Activated naive CD8-positive, alpha-beta T cell treated with anti-CD3 and anti-CD28 coated beads, Interleukin-2, amount 50 U/mL, for 24 hours (primary cell): ENCODE results near the gene C10orf71.

Experiments used
- ATAC-seq: fragments of 150-1000 bp; cut with Tn5 transposase; one replicate; pipeline ENCODE4 v1.10.0; 2021
- DNase-seq: peaks from one replicate; pipeline ENCODE4 v3.0.0; 2021
- H3K27ac Mint-ChIP-seq: one replicate; pipeline ENCODE4 v1.8.0; 2021; ENCODE audit warnings: mild to moderate bottlenecking, mixed read lengths
- H3K27me3 Mint-ChIP-seq: one replicate; pipeline ENCODE4 v1.8.0; 2021; ENCODE audit warnings: mixed read lengths
- H3K36me3 Mint-ChIP-seq: one replicate; pipeline ENCODE4 v1.8.0; 2021; ENCODE audit warnings: low read depth, mixed read lengths
- H3K4me1 Mint-ChIP-seq: one replicate; pipeline ENCODE4 v1.8.0; 2021; ENCODE audit warnings: mixed read lengths
- H3K4me3 Mint-ChIP-seq: one replicate; pipeline ENCODE4 v1.8.0; 2021; ENCODE audit warnings: mild to moderate bottlenecking, moderate library complexity, mixed read lengths
- H3K9me3 Mint-ChIP-seq: one replicate; pipeline ENCODE4 v1.8.0; 2021; ENCODE audit warnings: mixed read lengths

The C10orf71 gene

DNA sequence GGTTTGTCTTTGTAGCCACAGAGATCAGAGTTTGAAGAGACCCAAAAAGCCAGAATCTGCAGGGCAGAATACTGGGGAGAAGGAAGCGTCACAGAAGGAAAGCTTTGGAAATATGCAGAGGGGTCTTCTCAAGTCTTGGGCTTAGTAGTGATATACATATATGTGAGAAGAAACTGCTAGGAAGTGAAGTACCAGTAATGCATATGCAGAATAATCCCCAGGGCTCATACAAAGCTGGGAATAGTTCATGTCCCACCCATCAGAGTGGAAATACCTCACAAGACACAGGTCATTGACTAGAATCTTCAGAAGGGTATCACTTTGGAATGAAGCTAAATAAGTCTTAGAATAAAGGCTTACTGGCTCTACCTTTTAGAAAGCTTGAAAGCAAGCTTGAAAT is 39.6 kb downstream of the C10orf71 start:
- H3K9me3 Mint-ChIP-seq, result peaks cover 23% of the 10 kb centered on the region
- ATAC-seq, result no peak
- DNase-seq, result no peak
- no peak overlapping the region for H3K27ac Mint-ChIP-seq
- peaks cover 2% of the 10 kb centered on the region for H3K27me3 Mint-ChIP-seq
- peaks cover 6% of the 10 kb centered on the region for H3K36me3 Mint-ChIP-seq
- H3K4me3 Mint-ChIP-seq, result no peak overlapping the region
- peaks cover 13% of the 10 kb centered on the region for H3K4me1 Mint-ChIP-seq

DNA sequence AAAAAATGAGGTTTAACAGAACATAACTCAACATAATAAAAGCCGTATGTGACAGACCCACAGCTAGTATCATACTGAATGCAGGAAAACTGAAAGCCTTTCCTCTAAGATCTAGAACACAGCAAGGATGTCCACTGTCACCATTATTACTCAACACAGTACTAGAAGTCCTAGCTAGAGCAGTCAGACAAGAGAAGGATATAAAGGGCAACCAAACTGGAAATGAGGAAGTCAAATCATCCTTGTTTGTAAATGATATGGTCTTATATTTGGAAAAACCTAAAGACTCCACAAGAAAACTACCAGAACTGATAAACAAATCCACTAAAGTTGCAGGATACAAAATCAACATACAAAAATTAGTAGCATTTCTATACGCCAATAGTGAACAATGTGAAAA is 45.9 kb downstream of the C10orf71 start:
- H3K36me3 Mint-ChIP-seq, result no peaks in the 10 kb centered on the region
- DNase-seq (no peak), ATAC-seq (no peak)
- H3K4me3 Mint-ChIP-seq, result no peak overlapping the region
- H3K27me3 Mint-ChIP-seq, result peaks cover 9% of the 10 kb centered on the region
- H3K9me3 Mint-ChIP-seq, result no peaks in the 10 kb centered on the region
- no peaks in the 10 kb centered on the region for H3K4me1 Mint-ChIP-seq
- no peak overlapping the region for H3K27ac Mint-ChIP-seq

DNA sequence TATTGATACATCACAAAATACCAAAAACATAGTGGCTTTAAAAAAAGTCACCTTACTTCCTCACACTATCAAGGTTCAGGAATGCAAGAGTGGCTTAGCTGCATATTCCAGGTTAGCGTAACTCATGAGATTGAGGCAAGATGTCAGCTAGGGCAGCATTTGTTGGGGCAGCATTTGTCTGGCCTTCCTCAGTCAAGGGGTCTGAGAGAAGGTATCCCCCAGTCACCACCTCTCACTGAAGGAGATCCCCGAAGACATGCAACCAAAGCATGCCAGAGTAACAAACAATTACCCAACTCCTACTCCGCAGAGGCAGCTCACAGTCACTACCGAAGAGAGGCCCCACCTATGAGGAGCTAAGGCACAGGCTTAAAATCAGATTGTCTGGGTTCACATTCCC is 48.4 kb downstream of the C10orf71 start:
- DNase-seq, result no peak
- H3K9me3 Mint-ChIP-seq, result no peaks in the 10 kb centered on the region
- no peak for ATAC-seq
- peaks cover 7% of the 10 kb centered on the region for H3K27me3 Mint-ChIP-seq
- H3K27ac Mint-ChIP-seq, result no peak overlapping the region
- no peaks in the 10 kb centered on the region for H3K36me3 Mint-ChIP-seq
- no peaks in the 10 kb centered on the region for H3K4me1 Mint-ChIP-seq
- no peak overlapping the region for H3K4me3 Mint-ChIP-seq

DNA sequence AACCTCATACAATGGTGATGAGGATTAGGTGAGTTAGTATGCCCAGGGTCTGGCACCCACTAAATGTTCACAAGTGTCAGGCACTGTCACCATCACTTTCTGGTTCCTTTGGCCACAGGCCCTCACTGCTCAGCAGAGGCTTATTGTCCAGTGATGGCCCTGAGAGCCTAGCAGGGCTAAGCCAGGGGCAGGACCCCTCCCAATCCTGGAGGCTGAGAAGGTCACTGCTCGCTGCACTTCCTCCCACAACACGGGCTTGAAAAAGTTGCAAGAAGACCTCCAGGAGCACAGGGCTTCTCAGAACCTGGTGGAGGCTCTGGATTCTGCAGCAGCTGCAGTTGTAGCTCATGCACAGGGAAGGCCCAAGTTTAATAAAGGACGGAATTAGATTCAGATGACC is 48.9 kb downstream of the C10orf71 start:
- H3K36me3 Mint-ChIP-seq, result no peaks in the 10 kb centered on the region
- ATAC-seq (no peak), DNase-seq (no peak)
- no peaks in the 10 kb centered on the region for H3K4me1 Mint-ChIP-seq
- H3K4me3 Mint-ChIP-seq, result no peak overlapping the region
- H3K27ac Mint-ChIP-seq, result no peak overlapping the region
- H3K9me3 Mint-ChIP-seq, result no peaks in the 10 kb centered on the region
- peaks cover 7% of the 10 kb centered on the region for H3K27me3 Mint-ChIP-seq

- Mint-ChIP-seq H3K27me3 (peaks cover 7% of the 10 kb centered on the region), H3K27ac (no peak overlapping the region), H3K36me3 (no peaks in the 10 kb centered on the region), H3K4me3 (no peak overlapping the region), H3K9me3 (no peaks in the 10 kb centered on the region), H3K4me1 (no peaks in the 10 kb centered on the region)
- ATAC-seq (no peak), DNase-seq (no peak)
Measured at GRCh38 chr10:49348593-49348992, 49.6 kb downstream of the C10orf71 start.

- DNase-seq (no peak), ATAC-seq (no peak)
- Mint-ChIP-seq H3K4me3 (no peak overlapping the region), H3K9me3 (no peaks in the 10 kb centered on the region), H3K36me3 (no peaks in the 10 kb centered on the region), H3K27me3 (peaks cover 7% of the 10 kb centered on the region), H3K4me1 (no peaks in the 10 kb centered on the region), H3K27ac (no peak overlapping the region)
Measured at GRCh38 chr10:49349390-49349789, 50.4 kb downstream of the C10orf71 start.

DNA sequence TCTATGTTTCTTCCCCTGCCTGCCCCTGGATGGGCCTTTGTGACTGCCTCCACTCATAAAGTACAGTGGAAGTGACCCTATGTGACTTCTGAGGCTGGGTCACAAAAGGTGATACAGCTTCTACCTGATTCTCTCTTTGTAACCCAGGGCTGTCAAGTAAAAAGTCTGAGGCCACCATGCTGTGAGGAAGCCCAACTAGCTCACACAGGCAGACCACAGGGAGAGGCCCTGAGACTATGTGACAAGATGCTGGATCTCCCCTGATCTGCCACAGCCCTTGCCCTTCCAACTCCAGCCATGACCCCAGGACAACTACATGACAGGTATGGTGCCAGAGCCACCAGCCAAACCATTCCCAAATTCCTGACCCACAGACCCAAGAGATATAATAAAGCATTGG is 51.2 kb downstream of the C10orf71 start:
- DNase-seq (no peak), ATAC-seq (no peak)
- no peaks in the 10 kb centered on the region for H3K9me3 Mint-ChIP-seq
- H3K4me3 Mint-ChIP-seq, result no peak overlapping the region
- H3K36me3 Mint-ChIP-seq, result no peaks in the 10 kb centered on the region
- H3K27ac Mint-ChIP-seq, result no peak overlapping the region
- H3K27me3 Mint-ChIP-seq, result peaks cover 7% of the 10 kb centered on the region
- no peaks in the 10 kb centered on the region for H3K4me1 Mint-ChIP-seq

DNA sequence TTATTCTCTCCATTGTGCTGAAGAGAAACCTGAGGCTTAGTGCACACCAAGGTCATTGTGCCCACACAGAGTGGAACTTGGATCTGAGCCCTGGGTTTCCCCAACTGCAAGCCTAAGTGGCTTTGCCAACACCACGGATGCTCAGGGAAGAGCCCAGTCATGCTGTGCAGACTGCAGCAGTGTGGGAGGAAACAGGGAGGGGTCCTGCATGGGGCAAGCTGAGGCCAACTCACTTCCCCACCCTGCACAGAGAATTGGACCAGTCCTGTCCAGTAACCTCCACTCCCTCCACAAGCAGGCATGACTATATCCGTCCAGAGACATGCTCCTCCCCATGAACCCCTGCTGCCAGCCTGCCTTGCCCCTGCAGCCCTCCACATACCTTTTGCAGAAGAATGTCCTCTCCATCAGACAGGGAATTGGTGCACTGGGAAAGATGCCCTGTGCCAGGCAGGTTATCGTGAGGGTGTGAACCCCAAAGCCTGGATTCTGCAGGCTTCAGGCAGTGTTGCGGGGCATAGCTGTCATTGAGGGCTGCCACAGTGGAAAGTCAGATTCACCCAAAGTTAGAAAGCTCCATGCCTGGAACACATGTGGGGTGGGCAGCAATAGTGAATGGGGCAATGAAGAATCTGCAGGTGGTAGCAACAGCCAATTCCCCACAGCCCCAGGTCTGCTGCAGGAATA is 52.0 kb downstream of the C10orf71 start:
- no peak overlapping the region for H3K4me3 Mint-ChIP-seq
- H3K4me1 Mint-ChIP-seq, result no peaks in the 10 kb centered on the region
- H3K9me3 Mint-ChIP-seq, result no peaks in the 10 kb centered on the region
- H3K36me3 Mint-ChIP-seq, result no peaks in the 10 kb centered on the region
- no peak overlapping the region for H3K27ac Mint-ChIP-seq
- ATAC-seq (no peak), DNase-seq (no peak)
- H3K27me3 Mint-ChIP-seq, result peaks cover 4% of the 10 kb centered on the region

DNA sequence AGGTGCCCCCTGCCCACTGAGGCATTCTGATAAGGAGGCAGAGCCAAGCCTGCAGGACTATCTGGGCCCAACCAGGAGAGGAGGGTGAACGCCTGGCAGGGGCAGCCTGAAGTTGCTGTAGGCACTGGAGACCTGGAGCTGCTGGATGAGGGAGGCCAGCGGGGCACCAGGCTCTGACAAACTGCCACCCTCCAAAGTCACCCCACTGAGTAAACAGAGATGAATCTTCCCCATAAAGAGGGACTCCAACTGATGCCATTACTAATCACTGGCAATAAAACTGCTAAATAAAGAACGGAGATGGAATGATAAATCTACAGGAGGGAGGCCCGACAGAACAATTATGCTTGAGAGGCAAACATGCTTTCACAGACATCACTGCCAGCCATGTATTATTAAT is 52.7 kb downstream of the C10orf71 start:
- no peak overlapping the region for H3K27ac Mint-ChIP-seq

GRCh38 chr10:49352323-49352722 is 53.4 kb downstream of the C10orf71 start:
- Mint-ChIP-seq H3K36me3 (no peaks in the 10 kb centered on the region), H3K4me1 (peaks cover 5% of the 10 kb centered on the region), H3K4me3 (no peak overlapping the region), H3K27me3 (no peaks in the 10 kb centered on the region), H3K9me3 (no peaks in the 10 kb centered on the region), H3K27ac (no peak overlapping the region)
- ATAC-seq, result no peak
- no peak for DNase-seq

More for the DNA sequence above, 52.7 kb downstream of the C10orf71 start:
- peaks cover 3% of the 10 kb centered on the region for H3K27me3 Mint-ChIP-seq
- H3K36me3 Mint-ChIP-seq, result no peaks in the 10 kb centered on the region
- ATAC-seq (no peak), DNase-seq (no peak)
- no peaks in the 10 kb centered on the region for H3K9me3 Mint-ChIP-seq
- H3K4me1 Mint-ChIP-seq, result peaks cover 2% of the 10 kb centered on the region
- H3K4me3 Mint-ChIP-seq, result no peak overlapping the region

DNA sequence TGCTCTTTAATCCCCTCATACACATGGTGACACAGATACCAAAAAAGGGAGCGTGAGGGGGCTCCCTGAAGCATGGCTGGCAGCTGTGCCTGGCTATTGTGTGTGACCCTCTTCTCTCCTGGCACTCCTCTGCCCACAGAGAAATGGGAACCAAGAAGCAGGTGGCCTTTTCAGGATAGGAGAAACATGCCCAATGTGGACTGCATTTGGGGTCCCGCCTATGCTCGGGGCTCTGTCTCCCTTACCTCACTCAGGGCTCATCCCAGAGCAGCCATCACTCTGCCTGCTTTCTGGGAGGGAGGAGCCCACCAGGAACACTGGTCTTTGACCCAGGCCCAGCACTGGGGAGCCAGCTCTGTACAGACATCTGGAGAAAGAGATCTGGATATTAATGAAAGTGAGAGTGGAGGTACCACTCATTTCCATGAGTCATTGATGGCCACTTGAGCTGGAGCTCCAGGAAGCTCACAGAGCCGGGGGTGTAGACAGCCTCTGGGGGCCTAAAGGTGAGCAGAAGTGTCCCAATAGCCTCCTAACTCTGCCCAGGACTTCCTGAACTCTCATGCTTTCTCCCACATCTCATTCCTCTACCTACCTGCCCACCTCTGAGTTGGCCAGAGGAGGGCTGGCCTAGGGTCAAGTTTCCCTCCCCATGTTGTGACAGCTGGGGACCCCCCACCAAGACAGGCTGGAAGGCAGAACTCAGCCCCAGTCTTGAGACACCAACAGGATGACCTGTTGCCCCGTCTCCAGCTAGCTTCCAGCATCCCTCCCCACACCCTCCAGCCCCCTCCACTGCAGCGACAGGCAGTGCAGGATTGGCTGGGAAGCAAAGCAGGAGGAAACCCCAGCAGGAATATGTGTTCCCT is 54.3 kb downstream of the C10orf71 start:
- no peaks in the 10 kb centered on the region for H3K36me3 Mint-ChIP-seq
- DNase-seq, result no peak
- H3K27ac Mint-ChIP-seq, result no peak overlapping the region
- H3K4me1 Mint-ChIP-seq, result peaks cover 5% of the 10 kb centered on the region
- no peak for ATAC-seq
- no peaks in the 10 kb centered on the region for H3K27me3 Mint-ChIP-seq
- no peaks in the 10 kb centered on the region for H3K9me3 Mint-ChIP-seq
- H3K4me3 Mint-ChIP-seq, result no peak overlapping the region

DNA sequence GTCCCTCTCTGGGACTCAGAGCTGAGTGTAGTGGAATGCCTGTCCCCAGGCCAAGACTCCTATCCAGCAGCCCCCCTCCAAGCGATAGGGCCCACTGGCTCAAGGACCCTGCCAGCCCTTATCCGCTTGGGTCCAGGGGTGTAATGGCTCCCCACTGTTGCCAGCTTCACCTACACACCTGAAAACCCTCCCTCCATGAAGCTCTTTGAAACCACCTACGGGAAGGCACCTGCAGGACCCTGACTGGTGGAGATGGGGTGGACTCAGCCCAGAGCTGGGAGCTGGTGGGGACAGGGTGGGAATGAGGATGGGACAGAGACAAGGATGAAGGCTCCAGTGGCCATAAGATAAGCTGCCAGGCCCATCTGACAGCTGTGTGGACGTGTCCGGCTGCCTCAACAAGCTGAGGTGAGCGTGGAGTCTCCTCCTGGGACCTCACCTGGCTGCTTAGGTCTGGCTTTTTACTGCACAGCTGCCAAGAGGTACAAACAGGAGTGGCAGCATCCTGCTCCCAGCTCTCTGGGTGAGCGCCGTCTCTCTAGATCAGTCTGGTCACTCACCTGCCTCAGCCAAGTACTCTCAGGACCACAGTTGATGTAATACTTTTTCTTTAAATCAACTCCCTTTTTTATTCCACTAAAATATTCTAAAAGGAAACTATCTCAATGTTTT is 55.1 kb downstream of the C10orf71 start:
- no peaks in the 10 kb centered on the region for H3K9me3 Mint-ChIP-seq
- no peak overlapping the region for H3K27ac Mint-ChIP-seq
- ATAC-seq (no peak), DNase-seq (no peak)
- no peak overlapping the region for H3K4me3 Mint-ChIP-seq
- H3K27me3 Mint-ChIP-seq, result no peaks in the 10 kb centered on the region
- peaks cover 5% of the 10 kb centered on the region for H3K4me1 Mint-ChIP-seq
- no peaks in the 10 kb centered on the region for H3K36me3 Mint-ChIP-seq

DNA sequence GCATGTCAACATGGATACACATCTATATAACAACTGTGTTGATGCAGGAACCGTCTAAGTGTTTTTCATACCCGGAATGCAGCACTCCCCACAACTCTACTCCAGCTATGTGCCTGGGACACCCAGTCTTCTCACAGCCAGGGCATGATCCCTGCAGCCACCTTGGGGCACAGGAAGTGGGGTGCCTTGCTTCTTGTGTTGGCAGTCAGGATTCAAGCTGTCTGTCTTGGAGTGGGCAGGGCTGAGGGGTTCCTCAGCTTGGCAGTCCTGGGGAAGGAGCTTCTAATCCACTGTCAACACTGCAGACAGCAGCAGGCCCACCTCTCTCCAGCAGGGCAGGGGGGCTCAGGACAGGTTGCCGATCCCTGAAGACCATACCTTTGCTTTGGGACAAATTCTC is 55.6 kb downstream of the C10orf71 start:
- Mint-ChIP-seq H3K27ac (no peak overlapping the region), H3K4me3 (no peak overlapping the region), H3K9me3 (no peaks in the 10 kb centered on the region), H3K4me1 (peaks cover 5% of the 10 kb centered on the region), H3K27me3 (no peaks in the 10 kb centered on the region), H3K36me3 (no peaks in the 10 kb centered on the region)
- DNase-seq (no peak), ATAC-seq (peak; percentile 13)

DNA sequence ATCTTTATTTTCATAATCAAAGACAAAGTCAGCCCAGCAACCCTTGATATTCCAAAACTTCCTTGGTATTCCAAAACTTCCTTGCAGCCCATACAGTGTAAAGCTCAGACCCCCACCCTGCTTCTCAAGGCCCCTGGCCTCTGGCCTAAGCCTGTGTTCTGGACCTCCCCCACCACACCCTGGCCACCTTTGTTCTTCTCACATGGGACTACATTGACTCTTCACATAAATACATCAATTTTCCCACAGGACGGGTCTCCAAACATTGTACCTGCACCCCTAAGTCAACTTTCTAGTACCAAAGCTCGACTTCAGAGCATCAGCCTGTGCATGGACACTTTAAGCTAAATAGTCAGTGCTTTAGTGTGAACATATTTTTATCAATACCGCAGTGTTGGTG is 56.3 kb downstream of the C10orf71 start:
- H3K4me3 Mint-ChIP-seq, result no peak overlapping the region
- DNase-seq (no peak), ATAC-seq (no peak)
- H3K36me3 Mint-ChIP-seq, result no peaks in the 10 kb centered on the region
- H3K4me1 Mint-ChIP-seq, result peaks cover 5% of the 10 kb centered on the region
- no peaks in the 10 kb centered on the region for H3K27me3 Mint-ChIP-seq
- no peak overlapping the region for H3K27ac Mint-ChIP-seq
- no peaks in the 10 kb centered on the region for H3K9me3 Mint-ChIP-seq

- DNase-seq, result no peak
- Mint-ChIP-seq H3K4me3 (no peak overlapping the region), H3K27ac (no peak overlapping the region), H3K4me1 (peaks cover 5% of the 10 kb centered on the region), H3K9me3 (no peaks in the 10 kb centered on the region), H3K27me3 (no peaks in the 10 kb centered on the region), H3K36me3 (no peaks in the 10 kb centered on the region)
- no peak for ATAC-seq
Measured at GRCh38 chr10:49356181-49356580, 57.2 kb downstream of the C10orf71 start.
